Mesendoderm (in vitro differentiated cells): ENCODE data around the gene FOXE3.

Experiments
- DNase-seq: peaks from one replicate; pipeline ENCODE4 v3.0.0; 2013
- H2AK5ac ChIP-seq: 2 replicates; pipeline ENCODE4 v1.6.1; 2013; ENCODE audit warnings: low read length, inconsistent platforms
- H2BK120ac ChIP-seq: 2 replicates; pipeline ENCODE4 v1.6.1; 2013; ENCODE audit warnings: low read depth, mild to moderate bottlenecking, low read length, moderate library complexity, mixed read lengths
- H2BK15ac ChIP-seq: replicated peaks from 2 replicates; pipeline ENCODE4 v1.6.1; 2013; ENCODE audit warnings: low read depth, mild to moderate bottlenecking, moderate library complexity
- H2BK5ac ChIP-seq: 2 replicates; pipeline ENCODE4 v1.6.1; 2013; ENCODE audit warnings: low read length, inconsistent platforms
- H3K18ac ChIP-seq: 2 replicates; pipeline ENCODE4 v1.6.1; 2013; ENCODE audit warnings: mild to moderate bottlenecking, low read length, mixed read lengths
- H3K23ac ChIP-seq: one replicate; pipeline ENCODE4 v1.6.1; 2013; ENCODE audit warnings: low read length
- H3K27ac ChIP-seq: 2 replicates; pipeline ENCODE4 v1.5.1; 2013; ENCODE audit warnings: low read depth, mild to moderate bottlenecking, inconsistent platforms, low read length, moderate library complexity
- H3K27me3 ChIP-seq: 2 replicates; pipeline ENCODE4 v1.6.1; 2013; ENCODE audit warnings: low read length, control low read depth, mild to moderate bottlenecking, inconsistent platforms; ENCODE audit not compliant: insufficient read depth, poor library complexity
- H3K36me3 ChIP-seq: 2 replicates; pipeline ENCODE4 v1.6.1; 2013; ENCODE audit warnings: low read length, inconsistent platforms; ENCODE audit not compliant: control insufficient read depth, insufficient read depth
- H3K4ac ChIP-seq: one replicate; pipeline ENCODE4 v1.6.1; 2013; ENCODE audit warnings: low read depth, mild to moderate bottlenecking, low read length, moderate library complexity
- H3K4me1 ChIP-seq: 2 replicates; pipeline ENCODE4 v1.6.1; 2013; ENCODE audit warnings: low read depth, low read length, inconsistent platforms; ENCODE audit not compliant: control insufficient read depth
- H3K4me2 ChIP-seq: 2 replicates; pipeline ENCODE4 v1.6.1; 2013; ENCODE audit warnings: low read length
- H3K4me3 ChIP-seq: 2 replicates; pipeline ENCODE4 v1.5.1; 2013; ENCODE audit warnings: mild to moderate bottlenecking, low read length
- H3K56ac ChIP-seq: one replicate; pipeline ENCODE4 v1.6.1; 2013; ENCODE audit warnings: low read length
- H3K79me1 ChIP-seq: 2 replicates; pipeline ENCODE4 v1.6.1; 2013; ENCODE audit warnings: low read length, inconsistent platforms
- H3K79me2 ChIP-seq: 2 replicates; pipeline ENCODE4 v1.6.1; 2013; ENCODE audit warnings: mild to moderate bottlenecking, low read length; ENCODE audit not compliant: control insufficient read depth, insufficient read depth
- H3K9ac ChIP-seq: 2 replicates; pipeline ENCODE4 v1.6.1; 2013; ENCODE audit warnings: low read length, inconsistent platforms
- H4K5ac ChIP-seq: one replicate; pipeline ENCODE4 v1.6.1; 2013; ENCODE audit warnings: low read length
- H4K8ac ChIP-seq: one replicate; pipeline ENCODE4 v1.6.1; 2013; ENCODE audit warnings: low read depth, mild to moderate bottlenecking, control low read depth, low read length, moderate library complexity
- WGBS: extraction: QIAGEN DNeasy Blood & Tissue Kit; methylation state at CpG from one replicate; pipeline ENCODE4 v1.1.7; 2013; ENCODE audit warnings: low lambda C conversion rate, missing lambda C conversion rate; ENCODE audit not compliant: insufficient coverage; ENCODE audit errors: extremely low coverage; 5-methylcytosine and 5-hydroxymethylcytosine counted together

Gene FOXE3

GRCh38 chr1:47433477-47434050 lies 17.5 kb downstream of the FOXE3 start:
- H4K5ac ChIP-seq = no peak overlapping the region
- H3K79me2 ChIP-seq = no peaks in the 10 kb centered on the region
- no peak overlapping the region for H4K8ac ChIP-seq
- no peaks in the 10 kb centered on the region for H3K36me3 ChIP-seq
- no peak overlapping the region for H2AK5ac ChIP-seq
- H2BK15ac ChIP-seq = no peak overlapping the region
- H3K23ac ChIP-seq = no peak overlapping the region
- H2BK120ac ChIP-seq = no peak overlapping the region
- H3K79me1 ChIP-seq = no peaks in the 10 kb centered on the region
- peaks cover 36% of the 10 kb centered on the region for H3K27me3 ChIP-seq
- no peak for DNase-seq
- H3K4me1 ChIP-seq = peaks cover 16% of the 10 kb centered on the region
- H3K9ac ChIP-seq = peak overlapping the region; percentile 31
- no peak overlapping the region for H3K4me3 ChIP-seq
- H3K27ac ChIP-seq = no peak overlapping the region
- no peak overlapping the region for H3K4ac ChIP-seq
- peak overlapping the region; percentile 30 for H3K4me2 ChIP-seq
- peak overlapping the region; percentile 47 for H3K56ac ChIP-seq
- no peak overlapping the region for H2BK5ac ChIP-seq
- H3K18ac ChIP-seq = no peak overlapping the region
- WGBS = no CpG with 5 or more reads among the region's 30 CpGs

GRCh38 chr1:47434051-47434842 lies 18.2 kb downstream of the FOXE3 start:
- no peak overlapping the region for H3K18ac ChIP-seq
- peak overlapping the region; percentile 41 for H3K9ac ChIP-seq
- no peak overlapping the region for H2BK120ac ChIP-seq
- H4K5ac ChIP-seq = no peak overlapping the region
- no peaks in the 10 kb centered on the region for H3K79me1 ChIP-seq
- H3K27me3 ChIP-seq = peaks cover 41% of the 10 kb centered on the region
- no peak overlapping the region for H3K4ac ChIP-seq
- H2AK5ac ChIP-seq = no peak overlapping the region
- H3K4me1 ChIP-seq = peaks cover 16% of the 10 kb centered on the region
- H3K27ac ChIP-seq = no peak overlapping the region
- no peak overlapping the region for H3K23ac ChIP-seq
- WGBS = no CpG with 5 or more reads among the region's 51 CpGs
- no peaks in the 10 kb centered on the region for H3K36me3 ChIP-seq
- H3K4me3 ChIP-seq = no peak overlapping the region
- H4K8ac ChIP-seq = no peak overlapping the region
- H2BK15ac ChIP-seq = no peak overlapping the region
- no peak overlapping the region for H2BK5ac ChIP-seq
- peak; percentile 70 for DNase-seq
- H3K56ac ChIP-seq = peak overlapping the region; percentile 47
- H3K4me2 ChIP-seq = peak overlapping the region; percentile 30
- H3K79me2 ChIP-seq = no peaks in the 10 kb centered on the region

- Histone ChIP-seq H3K79me2 (no peaks in the 10 kb centered on the region), H2BK15ac (no peak overlapping the region), H3K4me2 (no peak overlapping the region), H3K4ac (no peak overlapping the region), H3K27me3 (peaks cover 55% of the 10 kb centered on the region), H2AK5ac (no peak overlapping the region), H3K79me1 (no peaks in the 10 kb centered on the region), H2BK5ac (no peak overlapping the region), H3K56ac (no peak overlapping the region), H4K8ac (no peak overlapping the region), H4K5ac (no peak overlapping the region), H3K4me1 (peaks cover 16% of the 10 kb centered on the region), H3K27ac (no peak overlapping the region), H3K4me3 (no peak overlapping the region), H3K18ac (no peak overlapping the region), H3K36me3 (no peaks in the 10 kb centered on the region), H3K9ac (no peak overlapping the region), H2BK120ac (no peak overlapping the region), H3K23ac (no peak overlapping the region)
- no peak for DNase-seq
- no CpG with 5 or more reads among the region's 6 CpGs for WGBS
Observed at GRCh38 chr1:47435506-47436303, 19.6 kb downstream of the FOXE3 start.

GRCh38 chr1:47436304-47436978 lies 20.4 kb downstream of the FOXE3 start:
- peak; percentile 86 for DNase-seq
- no peak overlapping the region for H2BK120ac ChIP-seq
- peaks cover 12% of the 10 kb centered on the region for H3K4me1 ChIP-seq
- no peaks in the 10 kb centered on the region for H3K79me1 ChIP-seq
- H3K36me3 ChIP-seq = no peaks in the 10 kb centered on the region
- no peak overlapping the region for H3K23ac ChIP-seq
- peak overlapping the region; percentile 91 for H3K56ac ChIP-seq
- no peak overlapping the region for H3K27ac ChIP-seq
- no peak overlapping the region for H3K18ac ChIP-seq
- no peak overlapping the region for H2BK5ac ChIP-seq
- H3K27me3 ChIP-seq = peaks cover 62% of the 10 kb centered on the region
- H2BK15ac ChIP-seq = no peak overlapping the region
- H3K4me2 ChIP-seq = peak overlapping the region; percentile 55
- H3K79me2 ChIP-seq = no peaks in the 10 kb centered on the region
- peak overlapping the region; percentile 79 for H3K9ac ChIP-seq
- H4K5ac ChIP-seq = no peak overlapping the region
- WGBS = no CpG with 5 or more reads among the region's 23 CpGs
- H3K4ac ChIP-seq = no peak overlapping the region
- no peak overlapping the region for H4K8ac ChIP-seq
- H3K4me3 ChIP-seq = peak overlapping the region; percentile 19
- no peak overlapping the region for H2AK5ac ChIP-seq

GRCh38 chr1:47436979-47437446 lies 20.9 kb downstream of the FOXE3 start:
- Histone ChIP-seq H4K8ac (no peak overlapping the region), H3K79me2 (no peaks in the 10 kb centered on the region), H3K56ac (peak overlapping the region; percentile 91), H3K9ac (peak overlapping the region; percentile 79), H2AK5ac (no peak overlapping the region), H3K79me1 (no peaks in the 10 kb centered on the region), H3K36me3 (no peaks in the 10 kb centered on the region), H3K27ac (no peak overlapping the region), H3K18ac (peak overlapping the region; percentile 55), H2BK5ac (no peak overlapping the region), H3K4me3 (peak overlapping the region; percentile 56), H2BK120ac (no peak overlapping the region), H3K27me3 (peaks cover 68% of the 10 kb centered on the region), H3K4me1 (peaks cover 9% of the 10 kb centered on the region), H4K5ac (no peak overlapping the region), H2BK15ac (no peak overlapping the region), H3K4me2 (peak overlapping the region; percentile 66), H3K23ac (no peak overlapping the region), H3K4ac (no peak overlapping the region)
- WGBS = no CpG with 5 or more reads among the region's 46 CpGs
- DNase-seq = no peak
